Mammary epithelial cell (primary cell): ENCODE results near the gene LOX.

ENCODE experiments used
- CTCF ChIP-seq, 2 donors: IDR thresholded peaks in 1 of 2; conservative IDR thresholded peaks in 1 of 2; 2 replicates each; pipeline ENCODE4 v1.5.1; 2011 to 2012; ENCODE audit warnings: inconsistent platforms in 2 of 2, low read length in 2 of 2, mild to moderate bottlenecking in 2 of 2, control low read depth in 1 of 2, low read depth in 1 of 2; ENCODE audit not compliant: insufficient read depth in 1 of 2; ENCODE audit errors: extremely low read depth in 1 of 2
- EZH2 ChIP-seq: IDR thresholded peaks from 2 replicates; pipeline ENCODE4 v1.6.1; 2012; ENCODE audit warnings: low read length, inconsistent platforms, borderline replicate concordance

DNA sequence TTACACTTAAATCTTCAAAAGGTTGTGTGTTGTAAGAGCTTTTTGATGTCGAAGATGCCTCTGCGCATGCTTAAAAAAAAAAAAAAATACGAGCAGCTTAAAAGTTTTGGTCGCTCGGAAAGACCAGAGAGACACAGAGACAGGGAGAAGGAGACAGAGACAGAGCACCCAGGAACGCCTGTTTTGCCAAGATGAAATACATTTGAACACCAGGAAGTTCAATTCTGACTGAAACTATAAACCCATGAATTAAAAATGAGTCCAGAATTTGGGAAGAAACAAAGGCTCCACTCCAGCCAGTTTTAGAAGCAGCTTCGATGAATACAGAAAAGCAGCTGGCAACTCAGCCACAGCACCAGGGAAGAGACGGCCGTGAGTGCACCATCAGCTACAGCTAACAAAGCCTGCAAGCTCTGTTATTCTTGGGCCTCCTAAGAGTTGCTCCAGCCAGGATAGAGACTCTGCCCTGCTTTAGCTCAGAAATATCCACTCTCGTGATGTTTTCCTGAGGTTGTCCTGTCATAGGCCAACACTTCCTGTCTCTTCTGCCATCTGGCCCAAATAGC is 48.8 kb upstream of the LOX start:
- TF ChIP-seq CTCF (conservative IDR thresholded peaks at IDR 0.05 in 1 of 2, IDR thresholded peaks at IDR 0.05 in 1 of 2; ENCODE audit: extremely low read depth in 1 of 2, insufficient read depth in 1 of 2, low read depth in 1 of 2, low read length in 2 of 2) (no peak), EZH2 (no peak)
